MM.1S (cell line): ENCODE results near the gene DRD1.

Source experiments
- DNase-seq: peaks from one replicate; pipeline ENCODE4 v3.0.0-alpha.2; 2015
- H2AFZ ChIP-seq: fragments of 300-600 bp; sonication (generic); 2 replicates; pipeline ENCODE4 v1.6.0; 2016; ENCODE audit warnings: antibody characterized with exemption, low read length
- H3F3A ChIP-seq: fragments of 300-600 bp; sonication (generic); 2 replicates; pipeline ENCODE4 v1.6.1; 2016; ENCODE audit warnings: mild to moderate bottlenecking, antibody characterized with exemption, low read length, moderate library complexity, mixed read lengths; ENCODE audit not compliant: insufficient read depth
- H3K27ac ChIP-seq: fragments of 300-600 bp; sonication (generic); 2 replicates; pipeline ENCODE4 v1.5.1; 2016; ENCODE audit warnings: mild to moderate bottlenecking, low read length
- H3K27me3 ChIP-seq: fragments of 300-600 bp; sonication (generic); replicated peaks from 2 replicates; pipeline ENCODE4 v1.6.0; 2016; ENCODE audit warnings: low read length; ENCODE audit not compliant: insufficient read depth
- H3K36me3 ChIP-seq: fragments of 300-600 bp; sonication (generic); replicated peaks from 2 replicates; pipeline ENCODE4 v1.6.1; 2016; ENCODE audit warnings: mild to moderate bottlenecking, low read length, mixed read lengths; ENCODE audit not compliant: insufficient read depth
- H3K4me1 ChIP-seq: fragments of 300-600 bp; sonication (generic); 2 replicates; pipeline ENCODE4 v1.6.1; 2016; ENCODE audit warnings: low read length, mixed read lengths
- H3K4me2 ChIP-seq: fragments of 300-600 bp; sonication (generic); 2 replicates; pipeline ENCODE4 v1.6.0; 2016; ENCODE audit warnings: low read depth, low read length
- H3K4me3 ChIP-seq: fragments of 300-600 bp; sonication (generic); 2 replicates; pipeline ENCODE4 v1.5.1; 2016; ENCODE audit warnings: low read length, mixed read lengths
- H3K79me2 ChIP-seq: fragments of 300-600 bp; sonication (generic); 2 replicates; pipeline ENCODE4 v1.6.1; 2016; ENCODE audit warnings: mixed run types, low read length, mixed read lengths
- H3K9ac ChIP-seq: fragments of 300-600 bp; sonication (generic); 2 replicates; pipeline ENCODE4 v1.6.1; 2016; ENCODE audit warnings: low read length, mixed read lengths
- H3K9me2 ChIP-seq: fragments of 300-600 bp; sonication (generic); replicated peaks from 2 replicates; pipeline ENCODE4 v1.6.1; 2016; ENCODE audit warnings: mild to moderate bottlenecking, low read length, mixed read lengths; ENCODE audit not compliant: insufficient read depth
- H3K9me3 ChIP-seq: fragments of 300-600 bp; sonication (generic); replicated peaks from 2 replicates; pipeline ENCODE4 v1.6.1; 2016; ENCODE audit warnings: mild to moderate bottlenecking, low read length, mixed read lengths; ENCODE audit not compliant: insufficient read depth
- H4K20me1 ChIP-seq: fragments of 300-600 bp; sonication (generic); 2 replicates; pipeline ENCODE4 v1.6.1; 2016; ENCODE audit warnings: mild to moderate bottlenecking, low read length, moderate library complexity, mixed read lengths; ENCODE audit not compliant: insufficient read depth
- CTCF ChIP-seq: fragments of 300-600 bp; sonication (generic); IDR thresholded peaks from 2 replicates; pipeline ENCODE4 v1.5.1; 2016; ENCODE audit warnings: antibody characterized with exemption, low read length, mixed read lengths
- EZH2 ChIP-seq: fragments of 300-600 bp; sonication (generic); optimal IDR thresholded peaks from 2 replicates; pipeline ENCODE3; 2017; ENCODE audit warnings: low read depth, mild to moderate bottlenecking, antibody characterized with exemption, low read length, mixed read lengths
- EZH2phosphoT487 ChIP-seq: fragments of 300-600 bp; sonication (generic); IDR thresholded peaks from 2 replicates; pipeline ENCODE4 v1.6.1; 2018; ENCODE audit warnings: antibody characterized with exemption, low read length

The DRD1 gene

GRCh38 chr5:175460552-175460951, 16.6 kb upstream of the DRD1 start:
- Histone ChIP-seq H2AFZ (no peak overlapping the region), H4K20me1 (no peaks in the 10 kb centered on the region), H3K4me3 (no peak overlapping the region), H3K36me3 (no peaks in the 10 kb centered on the region), H3K79me2 (no peaks in the 10 kb centered on the region), H3F3A (peaks cover 15% of the 10 kb centered on the region), H3K27ac (no peak overlapping the region), H3K9ac (no peak overlapping the region), H3K27me3 (no peaks in the 10 kb centered on the region), H3K9me2 (no peaks in the 10 kb centered on the region), H3K4me1 (peaks cover 36% of the 10 kb centered on the region), H3K9me3 (no peaks in the 10 kb centered on the region), H3K4me2 (no peak overlapping the region)
- TF ChIP-seq EZH2phosphoT487, result no peak
- no peak for TF ChIP-seq EZH2
- no peak for TF ChIP-seq CTCF
- DNase-seq, result no peak

- Histone ChIP-seq H3K27me3 (no peaks in the 10 kb centered on the region), H4K20me1 (no peaks in the 10 kb centered on the region), H3K9me2 (no peaks in the 10 kb centered on the region), H2AFZ (no peak overlapping the region), H3K9ac (no peak overlapping the region), H3K79me2 (no peaks in the 10 kb centered on the region), H3K27ac (no peak overlapping the region), H3K4me3 (no peak overlapping the region), H3F3A (peaks cover 15% of the 10 kb centered on the region), H3K9me3 (no peaks in the 10 kb centered on the region), H3K36me3 (no peaks in the 10 kb centered on the region), H3K4me1 (peaks cover 36% of the 10 kb centered on the region), H3K4me2 (no peak overlapping the region)
- peak; percentile 33 for DNase-seq
- TF ChIP-seq CTCF (peak; percentile 48), EZH2phosphoT487 (no peak)
Observed at GRCh38 chr5:175460126-175460525, 16.1 kb upstream of the DRD1 start.

- Histone ChIP-seq H3K36me3 (no peaks in the 10 kb centered on the region), H4K20me1 (no peaks in the 10 kb centered on the region), H3K9me2 (no peaks in the 10 kb centered on the region), H3K9ac (no peak overlapping the region), H3K27ac (no peak overlapping the region), H2AFZ (no peak overlapping the region), H3K4me2 (no peak overlapping the region), H3K4me1 (peaks cover 15% of the 10 kb centered on the region), H3K27me3 (no peaks in the 10 kb centered on the region), H3K9me3 (no peaks in the 10 kb centered on the region), H3F3A (no peaks in the 10 kb centered on the region; the same call in 1 of the 2 replicates), H3K4me3 (no peak overlapping the region), H3K79me2 (no peaks in the 10 kb centered on the region)
- peak; percentile 71 for DNase-seq
- peak; percentile 14; the same call in 1 of the 2 replicates for TF ChIP-seq CTCF
- TF ChIP-seq EZH2, result no peak
Observed at GRCh38 chr5:175457466-175457865, 13.5 kb upstream of the DRD1 start.
